GDM1 (cell line): ENCODE results near the gene ASTN1.

Source experiments
- DNase-seq: peaks from one replicate; lab custom pipeline; 2025; lab: John Stamatoyannopoulos, UW

The ASTN1 gene

GRCh38 chr1:177163844-177164379 lies 600 bp downstream of the ASTN1 start:
- DNase-seq = no peak

DNA sequence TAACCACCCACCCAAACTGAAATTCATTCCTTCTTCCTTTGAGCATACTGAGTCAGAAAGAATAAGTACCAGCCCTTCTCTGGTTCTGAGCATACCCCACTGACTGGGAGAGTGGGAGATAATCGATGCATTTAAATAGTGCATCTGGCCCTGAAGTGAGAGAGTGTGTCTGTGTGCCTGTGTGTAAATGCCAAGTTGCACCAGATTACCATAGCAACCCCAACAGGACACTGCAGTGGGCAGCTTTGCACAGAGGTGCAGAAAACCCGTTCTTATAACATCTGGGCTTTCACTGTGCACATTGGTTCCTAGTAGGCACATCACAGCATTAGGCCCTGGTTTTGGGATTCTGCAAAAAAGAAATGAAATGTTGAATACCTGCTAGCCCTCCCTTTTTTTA lies 2.3 kb downstream of the ASTN1 start:
- DNase-seq = no peak

DNA sequence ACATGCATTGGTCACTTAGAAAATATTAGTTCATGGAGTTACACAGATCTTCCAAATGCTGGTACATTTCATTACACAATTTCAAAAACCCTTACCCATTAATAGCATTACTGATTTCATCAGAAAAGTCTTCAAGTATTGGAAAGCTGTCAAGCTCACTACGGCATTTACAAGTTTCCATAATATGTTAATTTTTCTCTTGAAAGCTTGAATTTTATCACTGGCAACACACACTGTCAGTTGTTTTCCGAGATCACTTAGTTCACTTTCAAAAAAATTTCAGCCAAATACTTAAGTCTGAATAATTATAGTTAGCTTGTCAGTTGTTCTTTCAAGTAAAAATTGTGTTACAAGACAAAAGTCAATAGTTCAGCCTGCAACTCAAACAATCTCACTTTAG lies 18.0 kb downstream of the ASTN1 start:
- DNase-seq = no peak

- no peak for DNase-seq
These were observed 19.1 kb downstream of the ASTN1 start for GRCh38 chr1:177145106-177146070.

- no peak for DNase-seq
These were observed 21.7 kb downstream of the ASTN1 start for GRCh38 chr1:177142791-177143271.

GRCh38 chr1:177142010-177142409 lies 22.5 kb downstream of the ASTN1 start:
- no peak for DNase-seq

- DNase-seq = no peak
These were observed 26.2 kb downstream of the ASTN1 start for GRCh38 chr1:177138347-177138746.

DNA sequence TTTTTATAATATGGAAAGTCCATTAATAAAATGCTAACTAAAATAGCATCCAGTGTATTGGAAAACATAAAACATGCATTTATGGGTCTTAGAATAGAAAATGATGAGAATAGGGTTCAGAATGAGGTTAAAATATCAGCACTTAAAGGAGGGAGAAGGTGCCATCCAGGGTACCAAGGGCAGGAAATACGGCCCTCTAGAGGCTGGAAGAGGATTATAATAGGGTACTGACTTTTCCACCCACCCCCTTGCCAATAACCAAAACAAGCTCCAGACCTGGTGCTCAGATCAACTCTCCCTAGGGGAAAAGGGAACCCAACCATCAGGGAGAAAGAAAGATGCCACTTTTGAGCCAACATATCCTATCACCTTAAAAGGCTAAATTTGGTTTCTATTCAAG lies 26.7 kb downstream of the ASTN1 start:
- DNase-seq = no peak

- DNase-seq = no peak
These were observed 29.3 kb downstream of the ASTN1 start for GRCh38 chr1:177135250-177135649.

DNA sequence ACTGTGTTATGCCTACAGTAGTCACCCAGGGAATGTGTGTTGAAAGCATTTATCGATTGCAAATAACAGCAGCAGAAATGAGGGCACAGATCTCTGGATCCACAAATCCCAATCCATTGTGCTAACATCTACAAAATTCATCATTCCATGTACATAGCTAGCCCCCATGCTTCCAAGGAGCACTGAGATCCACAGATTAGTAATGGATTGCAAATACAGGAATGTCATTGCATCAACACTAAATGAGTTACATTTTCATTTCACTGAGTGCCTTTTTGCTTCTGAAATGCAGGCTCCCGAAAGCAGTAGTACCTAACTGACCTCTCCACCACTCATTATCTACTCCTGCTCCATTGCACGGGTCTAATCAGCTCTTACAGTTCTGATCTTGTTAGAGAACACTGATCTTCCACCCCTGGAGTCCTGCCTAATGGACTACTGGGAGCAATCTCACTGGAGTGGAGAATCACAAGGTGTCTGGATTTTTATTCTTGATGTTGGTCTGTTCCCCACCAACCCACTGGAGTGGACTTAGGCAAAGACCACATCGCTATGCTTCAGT lies 30.5 kb downstream of the ASTN1 start:
- no peak for DNase-seq

- no peak for DNase-seq
These were observed 32.4 kb downstream of the ASTN1 start for GRCh38 chr1:177132141-177132540.

DNA sequence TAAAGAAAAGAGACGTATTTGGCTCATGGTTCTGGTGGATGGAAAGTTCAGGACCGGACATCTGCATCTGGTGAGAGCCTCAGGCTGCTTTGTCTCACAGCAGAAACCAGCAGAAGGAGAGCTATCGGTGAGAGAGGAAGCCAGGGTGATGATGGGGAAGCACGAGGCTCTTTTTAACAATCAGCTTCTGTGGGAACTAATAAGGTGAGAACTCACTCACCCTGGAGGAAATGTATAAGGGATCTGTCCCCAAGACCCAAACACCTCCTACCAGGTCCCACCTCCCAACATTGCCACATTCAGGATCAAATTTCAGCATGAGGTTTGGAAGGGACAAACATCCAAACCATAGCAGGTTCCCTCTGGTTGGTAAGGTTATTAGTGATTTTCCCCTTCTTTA lies 32.8 kb downstream of the ASTN1 start:
- DNase-seq = no peak

DNA sequence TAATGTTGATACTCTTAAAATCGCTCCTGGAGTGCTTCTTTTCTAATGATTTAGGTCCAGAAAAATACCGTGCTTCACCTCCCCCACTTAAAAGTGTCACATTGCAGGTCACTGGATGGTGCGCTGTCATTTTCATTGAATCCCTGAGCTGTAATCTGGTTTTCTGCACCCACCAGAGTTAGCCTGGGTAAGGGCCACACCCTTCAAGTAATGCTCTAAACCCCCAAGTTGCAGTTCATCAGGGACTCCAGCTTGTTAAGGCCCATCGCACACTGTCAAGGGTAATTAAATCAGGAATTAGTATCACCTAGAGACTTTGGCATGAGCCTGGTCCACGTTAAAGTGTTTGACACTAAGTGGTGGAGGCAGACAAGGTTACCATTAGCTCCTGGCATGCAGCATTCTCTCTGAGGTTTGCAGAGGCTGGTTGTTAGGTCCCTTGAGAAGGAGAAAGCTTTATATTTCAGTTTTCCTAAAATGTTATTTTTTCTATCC lies 34.0 kb downstream of the ASTN1 start:
- DNase-seq = no peak

DNA sequence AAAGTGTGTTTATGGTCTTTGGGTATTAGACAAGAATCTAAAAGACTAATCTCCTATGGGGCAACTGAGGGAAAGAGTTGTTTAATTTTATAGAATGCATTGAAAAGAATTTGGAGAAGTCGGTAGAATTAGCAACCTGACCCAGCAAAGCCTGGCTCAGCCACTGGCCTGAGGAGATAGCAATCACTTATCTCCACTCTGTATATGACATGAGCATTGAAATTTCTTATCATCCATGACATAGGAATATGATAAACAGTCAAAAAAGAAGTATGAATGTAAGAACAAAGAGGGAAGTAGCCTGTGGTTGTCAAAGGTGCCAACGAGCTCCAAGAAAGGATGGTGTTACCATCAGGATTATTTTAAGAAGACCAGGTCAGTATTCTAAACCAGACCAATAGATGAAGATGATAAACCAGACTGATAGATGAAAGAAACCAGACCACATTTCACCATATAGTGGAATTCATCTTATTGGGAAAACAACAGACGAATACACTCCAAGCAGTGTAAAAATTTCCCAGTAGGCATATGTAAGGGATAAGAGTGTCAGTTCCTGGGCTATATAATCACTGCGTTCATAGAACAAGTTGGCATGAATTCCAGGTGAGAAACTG lies 35.7 kb downstream of the ASTN1 start:
- DNase-seq = no peak

DNA sequence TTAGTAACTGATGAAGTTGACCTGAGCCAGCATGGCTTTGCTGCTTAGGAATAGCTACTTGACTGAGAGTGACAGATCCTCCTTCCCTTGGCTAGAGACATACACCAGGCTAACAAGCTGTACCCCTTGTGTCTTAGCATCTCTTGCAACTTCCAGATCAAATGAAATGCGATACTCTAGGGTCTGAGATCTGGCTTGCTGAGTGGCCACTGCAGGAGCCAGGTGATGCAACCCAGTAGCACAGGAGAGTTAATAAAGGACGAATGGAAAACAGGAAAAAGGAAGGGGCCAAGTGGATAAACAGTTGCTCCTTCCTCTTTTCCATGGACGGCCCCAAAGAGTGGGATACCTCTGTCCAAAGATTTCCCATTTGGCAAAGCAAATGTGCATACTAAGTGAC lies 38.2 kb downstream of the ASTN1 start:
- no peak for DNase-seq

DNA sequence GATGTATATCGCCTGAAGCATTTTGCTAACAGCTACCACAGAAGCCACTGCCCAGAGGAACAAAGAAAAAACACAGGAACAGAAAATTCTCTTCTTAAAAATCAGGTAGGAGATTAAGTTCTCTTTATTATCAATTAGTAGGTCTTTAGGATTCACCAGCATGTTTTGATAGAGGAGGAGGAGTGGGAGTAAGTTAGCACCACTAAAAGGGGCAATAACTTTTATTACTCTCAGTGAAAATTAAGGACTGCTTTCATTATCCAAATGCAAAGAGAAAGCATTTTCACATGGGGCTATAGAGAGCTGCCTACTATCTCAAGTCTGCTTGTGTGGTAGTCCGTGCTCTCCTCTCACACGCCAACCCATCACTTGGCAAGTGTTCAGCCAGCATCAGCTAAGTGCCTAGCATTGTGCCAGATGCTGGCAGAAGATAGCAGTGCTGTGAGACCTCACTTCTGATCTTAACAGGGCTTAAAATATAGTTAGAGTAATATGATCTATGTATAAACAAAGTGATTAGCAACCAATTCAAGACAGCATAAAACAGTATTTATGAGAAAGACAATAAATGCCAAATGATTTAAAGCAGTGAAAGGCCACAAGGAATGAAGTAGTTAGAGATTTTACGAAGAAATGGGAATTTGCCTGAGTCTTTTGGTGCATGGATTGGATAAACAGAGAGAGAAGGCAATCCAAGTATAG lies 39.8 kb downstream of the ASTN1 start:
- no peak for DNase-seq

- no peak for DNase-seq
These were observed 41.9 kb downstream of the ASTN1 start for GRCh38 chr1:177122461-177123251.

GRCh38 chr1:177119311-177119710 lies 45.2 kb downstream of the ASTN1 start:
- DNase-seq = no peak

DNA sequence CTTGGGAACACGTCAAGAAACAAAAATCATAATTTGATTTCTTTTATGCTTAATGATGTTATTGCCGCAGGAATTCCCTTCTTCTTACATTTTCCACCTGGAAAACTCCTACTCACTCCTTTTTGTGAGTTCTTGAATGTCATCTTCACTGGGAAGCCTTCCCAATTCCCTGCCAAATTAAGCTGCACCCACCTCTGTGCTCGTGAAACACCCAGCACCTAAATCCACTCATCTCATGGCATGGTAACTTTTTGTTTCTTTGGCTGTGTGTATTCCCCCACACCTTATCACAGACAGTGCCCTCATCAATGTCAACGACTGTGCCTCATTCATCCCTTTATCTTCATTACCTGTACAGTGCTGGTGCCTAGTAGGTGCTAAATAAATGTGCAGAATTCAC lies 45.6 kb downstream of the ASTN1 start:
- DNase-seq = no peak

GRCh38 chr1:177116941-177117340 lies 47.6 kb downstream of the ASTN1 start:
- no peak for DNase-seq
